Left cardiac atrium (tissue), 4 donors: ENCODE data around the gene ZNF92. TPM values are rescaled to one million over a fixed set of nuclear protein-coding genes. Genes with fewer than 3 reads are reported as not detected.
A peak's percentile ranks its signal among the peaks of the same experiment; 100 is the strongest.
"Not testable (repeated sequence)": the region's sequence is repeated elsewhere in the genome, so short reads cannot be mapped to it uniquely, and the experiment has no call there.

ENCODE experiments used
- ATAC-seq, 2 donors: fragments of 200-7000 bp; cut with Tn5 transposase; one replicate each; pipeline ENCODE4 v1.9.1; 2020; ENCODE audit warnings: mild to moderate bottlenecking in 2 of 2, moderate library complexity in 2 of 2
- DNase-seq: peaks from one replicate; pipeline ENCODE4 v3.0.0-alpha.2; 2020
- intact Hi-C, 2 donors: fragments of 100-400 bp; cut with DNase I; formaldehyde crosslinking; loops; one replicate each; pipeline versions ENCODE4 v1.14.1 to v1.15.1; 2022 to 2023
- long read RNA-seq: library from polyadenylated mRNA; unstranded; transcript quantifications from one replicate; pipeline ENCODE4 v2.0.0, GENCODE V29; 2021
- total RNA-seq, 2 donors: library from RNA; stranded (reverse); fragmentation: NEBNext Ultra II Directional; extraction: Animal tissue kit (Norgen Biotek cat#: 25700); gene quantifications; one replicate each; pipeline ENCODE4 v1.2.1, GENCODE V29; 2021
- donor health status: DM: no; HTN: yes; CAD: no.
- donor health status: DM: no; HTN: yes; CAD: no; lungs with severe emphysema.
- donor health status: DM: yes; HTN: yes; CAD: no.
- donor health status: Dilated cardiomyopathy.

ZNF92 gene
- total RNA-seq: 1 to 10 TPM; 3.9 to 4.4 TPM
- long read RNA-seq, partial matches to known transcripts: 0 of 4 reads
- long read RNA-seq, other reads (novel, unspliced or antisense): 0 of 4 reads

DNA sequence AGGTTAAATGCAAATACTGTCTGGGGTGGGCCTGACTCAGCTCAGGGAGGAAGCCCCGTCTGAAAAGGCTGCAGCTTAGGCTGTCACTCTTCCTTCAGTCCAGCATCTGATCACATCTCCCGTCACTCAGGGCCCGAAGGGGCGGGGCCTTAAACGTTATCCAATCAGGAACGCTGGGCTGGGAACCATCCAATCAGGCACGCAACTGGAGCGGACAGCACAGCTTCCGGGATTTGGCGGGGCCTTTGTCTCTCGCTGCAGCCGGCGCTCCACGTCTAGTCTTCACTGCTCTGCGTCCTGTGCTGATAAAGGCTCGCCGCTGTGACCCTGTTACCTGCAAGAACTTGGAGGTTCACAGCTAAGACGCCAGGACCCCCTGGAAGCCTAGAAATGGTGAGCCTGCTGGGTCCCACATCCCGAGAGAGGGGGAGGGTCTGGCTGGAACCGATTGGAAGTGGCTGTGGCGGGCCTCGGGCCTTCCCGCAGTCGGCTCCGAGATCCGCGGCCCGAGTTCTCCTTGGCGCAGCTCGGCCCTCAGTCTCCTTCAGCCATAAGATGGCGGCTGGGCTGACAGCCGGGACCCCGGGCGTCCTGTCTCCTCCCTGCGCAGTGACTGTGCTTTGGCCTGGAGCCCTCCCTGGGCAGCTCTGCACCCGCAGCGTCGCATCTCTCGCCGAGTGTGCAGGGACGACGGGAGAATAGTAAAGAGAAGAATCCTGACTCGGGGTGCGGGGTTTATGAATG lies at the start of gene ZNF92:
ZNF92 (plus strand) TSS at position 248 of the 744 bp plus-strand sequence; CDS start at position 391, 143 bp downstream.
- intact Hi-C loops: no loop called here
- peak; percentile 100 for ATAC-seq
- peak; percentile 99 for DNase-seq

- ATAC-seq (no peak), DNase-seq (no peak)
- intact Hi-C loops: no loop called here
These were observed 47.7 kb upstream of the ZNF92 start for GRCh38 chr7:65325793-65326432.

GRCh38 chr7:65338346-65338745 lies 35.3 kb upstream of the ZNF92 start:
- intact Hi-C loops: no loop called here
- no peak for ATAC-seq
- no peak for DNase-seq

- ATAC-seq (no peak), DNase-seq (no peak)
- intact Hi-C loops: no loop called here
These were observed 34.4 kb upstream of the ZNF92 start for GRCh38 chr7:65339257-65339656.

DNA sequence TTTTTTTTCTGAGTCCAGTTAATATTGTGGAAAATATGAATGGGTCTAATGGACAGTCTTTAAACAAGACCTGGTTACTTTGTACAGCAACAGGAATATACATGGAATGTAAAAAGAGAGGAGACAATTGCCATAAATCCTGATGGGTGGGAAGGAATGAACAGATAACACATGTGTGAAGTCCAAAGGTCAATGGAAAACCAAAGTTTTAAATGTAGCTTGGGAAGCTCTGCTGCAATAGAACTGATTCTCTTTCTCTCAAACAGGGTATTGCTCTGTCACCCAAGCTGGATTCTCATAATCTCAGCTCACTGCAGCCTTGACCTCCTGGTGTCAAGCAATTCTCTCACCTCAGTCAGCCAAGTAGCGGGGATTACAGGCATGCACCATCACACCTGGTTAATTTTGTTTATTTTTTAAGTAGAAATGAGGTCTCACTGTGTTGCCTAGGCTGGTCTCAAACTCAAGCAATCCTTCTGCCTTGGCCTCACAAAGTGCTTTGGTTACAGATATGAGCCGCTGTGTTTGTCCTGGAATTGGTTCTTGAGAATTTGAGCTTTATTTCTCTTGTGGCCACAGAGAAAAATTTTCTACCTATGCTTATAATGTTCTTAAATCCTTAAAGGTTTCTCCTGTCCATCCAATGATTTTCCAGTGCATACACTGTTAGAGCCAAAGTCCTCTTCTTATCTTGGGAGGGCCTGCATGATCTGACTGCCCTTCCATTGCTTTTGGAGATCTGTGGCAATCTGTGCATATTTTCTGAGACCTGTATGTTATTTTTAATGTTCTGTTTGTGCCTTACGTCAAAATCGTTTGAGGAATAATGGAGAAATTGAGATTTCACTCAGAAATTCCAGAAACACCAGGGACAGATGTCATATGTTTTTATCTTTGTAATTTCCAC lies 30.7 kb upstream of the ZNF92 start:
- ATAC-seq (no peak), DNase-seq (no peak)
- intact Hi-C loops: no loop called here

DNA sequence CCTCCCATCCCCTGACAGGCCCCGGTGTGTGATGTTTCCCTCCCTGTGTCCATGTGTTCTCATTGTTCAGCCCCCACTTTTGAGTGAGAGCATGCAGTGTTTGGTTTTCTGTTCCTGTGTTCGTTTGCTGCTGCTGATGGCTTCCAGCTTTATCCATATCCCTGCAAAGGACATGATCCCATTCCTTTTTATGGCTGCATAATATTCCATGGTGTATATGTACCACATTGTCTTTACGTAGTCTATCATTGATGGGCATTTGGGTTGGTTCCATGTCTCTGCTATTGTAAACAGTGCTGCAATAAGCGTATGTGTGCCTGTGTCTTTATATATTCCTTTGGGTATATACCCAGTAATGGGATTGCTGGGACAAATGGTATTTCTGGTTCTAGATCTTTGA lies 29.1 kb upstream of the ZNF92 start:
- DNase-seq, intact Hi-C loops, ATAC-seq: not testable (repeated sequence)

GRCh38 chr7:65354263-65354662 lies 19.4 kb upstream of the ZNF92 start:
- ATAC-seq: no peak

DNA sequence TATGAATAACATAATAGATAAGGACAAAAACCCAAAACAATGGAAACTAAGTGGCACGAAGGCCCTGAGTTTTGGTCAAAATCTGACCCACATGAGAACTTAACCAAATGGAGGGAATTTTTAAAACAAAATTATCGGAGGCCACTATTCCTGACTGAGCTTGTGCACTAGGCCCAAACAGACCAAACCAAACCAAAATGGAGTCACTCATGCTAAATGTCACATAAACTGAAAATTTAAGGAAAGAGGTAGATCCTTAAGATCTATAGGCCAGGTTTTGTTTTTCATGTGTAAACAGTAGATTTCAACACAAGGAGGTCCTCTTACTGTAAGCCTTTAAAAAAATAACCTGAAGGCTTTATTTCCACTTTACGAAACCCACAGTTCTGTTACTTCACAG lies 3.8 kb upstream of the ZNF92 start:
- DNase-seq (no peak), ATAC-seq (no peak)
- intact Hi-C loops: no loop called here

More at GRCh38 chr7:65354263-65354662, 19.4 kb upstream of the ZNF92 start:
- intact Hi-C loops: no loop called here
- DNase-seq: no peak

DNA sequence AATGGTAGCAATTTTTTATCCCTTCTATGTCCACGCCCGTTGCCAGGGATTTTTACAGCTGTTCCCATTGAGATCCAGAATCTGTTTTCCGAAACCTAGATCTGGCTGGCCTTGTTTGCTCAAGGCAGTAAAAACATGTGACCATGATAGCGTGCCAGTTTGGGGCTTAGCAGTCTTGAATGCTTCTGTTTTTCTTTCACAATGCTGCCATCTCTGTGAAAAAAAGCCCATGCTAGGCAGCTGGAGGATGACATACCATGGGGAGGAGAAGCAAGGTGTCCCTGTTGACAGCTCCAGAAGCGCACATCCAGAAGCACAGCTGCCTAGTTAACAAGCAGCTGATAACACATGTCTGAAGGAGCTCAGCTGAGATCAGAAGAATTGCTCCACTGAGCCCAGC lies 2.2 kb upstream of the ZNF92 start:
- DNase-seq: no peak
- ATAC-seq: no peak
- intact Hi-C loops: no loop called here

- intact Hi-C loops: no loop called here
- DNase-seq (no peak), ATAC-seq (no peak)
These were observed 5.7 kb downstream of the ZNF92 start for GRCh38 chr7:65379318-65379717.

DNA sequence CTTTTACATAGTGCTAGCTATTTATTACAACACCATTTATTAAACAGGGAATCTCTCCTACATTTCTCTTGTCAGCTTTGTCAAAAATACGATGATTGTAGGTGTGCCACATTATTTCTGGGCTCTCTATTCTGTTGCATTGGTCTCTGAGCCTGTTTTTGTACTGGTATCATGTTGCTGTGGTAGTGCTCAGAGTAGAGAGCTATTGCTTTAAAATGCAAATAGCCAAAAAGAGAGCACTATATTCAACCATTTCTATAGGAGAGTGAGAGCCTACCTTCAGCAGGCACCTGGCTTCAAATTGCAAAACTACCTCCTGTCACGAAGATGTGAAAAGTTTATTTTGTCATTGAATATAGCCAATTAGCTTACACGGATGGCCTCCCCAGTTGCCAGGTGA lies 8.1 kb downstream of the ZNF92 start:
- ATAC-seq (no peak), DNase-seq (no peak)
- intact Hi-C loops: no loop called here

DNA sequence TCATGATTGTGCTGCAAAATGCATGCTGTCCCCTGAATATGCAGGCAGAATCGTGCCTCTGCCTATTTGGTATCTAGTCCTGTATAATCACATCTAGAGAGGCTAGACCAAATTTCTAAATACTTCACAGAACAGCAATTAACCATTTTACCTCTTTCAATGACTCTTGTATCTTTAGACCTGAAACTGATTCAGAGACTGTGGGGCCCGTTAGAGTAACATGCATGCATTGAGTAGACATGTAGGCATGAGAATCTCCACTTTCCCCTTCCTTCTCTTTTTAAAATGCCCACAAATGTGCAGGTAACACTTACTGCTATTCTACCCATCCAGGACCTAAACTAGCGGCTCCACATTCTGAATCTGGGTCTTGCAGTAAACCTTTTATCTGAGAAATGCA lies 8.8 kb downstream of the ZNF92 start:
- intact Hi-C loops: no loop called here
- DNase-seq: no peak
- no peak for ATAC-seq

GRCh38 chr7:65387891-65388290 lies 14.2 kb downstream of the ZNF92 start:
- ATAC-seq: no peak
- intact Hi-C loops: no loop called here

DNA sequence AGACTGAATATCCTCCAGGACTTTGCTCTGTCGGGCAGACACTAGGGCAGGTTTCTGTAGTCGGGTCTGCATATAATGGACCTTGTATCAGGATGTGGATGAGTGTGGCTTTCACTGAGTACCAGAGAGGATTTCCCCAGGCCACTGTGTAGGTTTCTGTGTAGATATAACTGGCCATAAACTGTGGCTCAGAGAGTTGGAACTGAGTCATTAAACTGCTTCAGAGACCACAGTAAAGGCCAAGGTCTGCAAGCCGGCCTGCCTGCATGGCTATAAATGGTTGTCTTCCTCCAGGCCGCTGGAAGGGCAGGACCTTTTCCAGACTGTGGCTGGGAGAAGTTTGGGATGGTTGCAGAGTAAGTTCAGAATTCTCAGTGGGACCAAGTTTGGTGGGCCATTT lies 16.9 kb downstream of the ZNF92 start:
- intact Hi-C loops: no loop called here
- no peak for ATAC-seq
- DNase-seq: no peak

More at GRCh38 chr7:65387891-65388290, 14.2 kb downstream of the ZNF92 start:
- DNase-seq: no peak

GRCh38 chr7:65397730-65398142 lies 24.1 kb downstream of the ZNF92 start:
- intact Hi-C loops: no loop called here
- no peak for ATAC-seq
- no peak for DNase-seq

DNA sequence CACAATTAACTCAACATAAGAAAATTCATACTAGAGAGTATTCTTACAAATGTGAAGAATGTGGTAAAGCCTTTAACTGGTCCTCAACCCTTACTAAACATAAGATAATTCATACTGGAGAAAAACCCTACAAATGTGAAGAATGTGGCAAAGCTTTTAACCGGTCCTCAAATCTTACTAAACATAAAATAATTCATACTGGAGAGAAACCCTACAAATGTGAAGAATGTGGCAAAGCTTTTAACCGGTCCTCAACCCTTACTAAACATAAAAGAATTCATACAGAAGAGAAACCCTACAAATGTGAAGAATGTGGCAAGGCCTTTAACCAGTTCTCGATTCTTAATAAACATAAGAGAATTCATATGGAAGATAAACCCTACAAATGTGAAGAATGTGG lies 25.0 kb downstream of the ZNF92 start:
- ATAC-seq, intact Hi-C loops: not testable (repeated sequence)

GRCh38 chr7:65399101-65399500 lies 25.4 kb downstream of the ZNF92 start:
- DNase-seq, intact Hi-C loops, ATAC-seq: not testable (repeated sequence)

More for the DNA sequence above, 25.0 kb downstream of the ZNF92 start:
- DNase-seq: not testable (repeated sequence)

DNA sequence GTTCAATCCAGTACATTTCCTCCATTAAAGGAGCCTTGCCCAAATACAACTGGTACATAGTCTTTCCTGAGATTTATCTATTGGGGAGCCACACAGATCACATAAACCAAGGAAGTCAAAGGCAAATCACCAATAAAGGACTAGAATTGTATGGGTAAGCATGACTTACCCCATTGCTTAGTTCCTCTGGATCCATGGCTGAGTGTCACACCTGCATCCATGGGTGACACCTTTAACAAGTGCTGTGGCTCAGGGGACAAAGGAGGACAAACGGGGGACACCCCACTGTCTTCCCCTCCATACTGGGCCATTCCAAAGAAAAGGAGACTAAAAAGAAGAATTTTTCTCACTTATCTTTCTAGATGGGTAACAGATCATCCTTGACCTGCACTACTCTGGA lies 30.4 kb downstream of the ZNF92 start:
- intact Hi-C loops: no loop called here
- no peak for ATAC-seq

GRCh38 chr7:65406706-65407105 lies 33.1 kb downstream of the ZNF92 start:
- ATAC-seq, intact Hi-C loops, DNase-seq: not testable (repeated sequence)

More for the DNA sequence above, 30.4 kb downstream of the ZNF92 start:
- no peak for DNase-seq
